Type B pancreatic cell (in vitro differentiated cells): Measurements from ENCODE around the gene RNF11. TPM values are rescaled to one million over a fixed set of nuclear protein-coding genes. Genes with fewer than 3 reads are reported as not detected.

Source experiments
- DNase-seq: peaks from one replicate; pipeline ENCODE4 v3.0.0; 2021; ENCODE audit warnings: mixed read lengths; ENCODE audit not compliant: unreplicated experiment; ENCODE audit errors: extremely low spot score
- H3K27ac Mint-ChIP-seq: 2 replicates; pipeline ENCODE4 v1.8.0; 2021; ENCODE audit warnings: mild to moderate bottlenecking, mixed read lengths
- H3K27me3 Mint-ChIP-seq: 2 replicates; pipeline ENCODE4 v1.8.0; 2021; ENCODE audit warnings: mixed read lengths
- H3K36me3 Mint-ChIP-seq: 2 replicates; pipeline ENCODE4 v1.8.0; 2021; ENCODE audit warnings: mixed read lengths
- H3K4me1 Mint-ChIP-seq: one replicate; pipeline ENCODE4 v1.8.0; 2021; ENCODE audit warnings: mixed read lengths; ENCODE audit not compliant: unreplicated experiment
- H3K4me3 Mint-ChIP-seq: 2 replicates; pipeline ENCODE4 v1.8.0; 2021; ENCODE audit warnings: mild to moderate bottlenecking, mixed read lengths
- H3K9me3 Mint-ChIP-seq: 2 replicates; pipeline ENCODE4 v1.8.0; 2021; ENCODE audit warnings: mixed read lengths
- long read RNA-seq: library from polyadenylated mRNA; unstranded; transcript quantifications from one replicate; pipeline ENCODE4 v2.0.0, GENCODE V29; 2020
- total RNA-seq: library from RNA; stranded (reverse); gene quantifications from 2 replicates; pipeline ENCODE4 v1.2.1, GENCODE V29; 2021; ENCODE audit warnings: low replicate concordance
- TF ChIP-seq, protein P1 (sequence below): fragments of 200-600 bp; sonication (generic); conservative IDR thresholded peaks from 2 replicates; pipeline ENCODE4 v1.5.0; 2021; ENCODE audit warnings: antibody characterized with exemption, mild to moderate bottlenecking

Gene RNF11
- total RNA-seq: 61.8 and 110 TPM in 2 replicates
- long read RNA-seq, transcript RNF11-201 (3 exons, 3,084 nt): major isoform, 38 of 74 reads
- long read RNA-seq, transcript RNF11-202 (2 exons, 594 nt): minor isoform, 5 of 74 reads
- long read RNA-seq, partial matches to known transcripts: 0 of 74 reads
- long read RNA-seq, other reads (novel, unspliced or antisense): 31 of 74 reads

- peak within 1 kb of the TSS; percentile 96 for H3K27ac Mint-ChIP-seq
- H3K4me1 Mint-ChIP-seq: peaks cover 29% of the 10 kb centered on the region
Observed at GRCh38 chr1:51235673-51236530, at the start of gene RNF11. Gene RNF11 (plus strand): TSS chr1:51236273. CDS start chr1:51236757, 484 bp downstream.

DNA sequence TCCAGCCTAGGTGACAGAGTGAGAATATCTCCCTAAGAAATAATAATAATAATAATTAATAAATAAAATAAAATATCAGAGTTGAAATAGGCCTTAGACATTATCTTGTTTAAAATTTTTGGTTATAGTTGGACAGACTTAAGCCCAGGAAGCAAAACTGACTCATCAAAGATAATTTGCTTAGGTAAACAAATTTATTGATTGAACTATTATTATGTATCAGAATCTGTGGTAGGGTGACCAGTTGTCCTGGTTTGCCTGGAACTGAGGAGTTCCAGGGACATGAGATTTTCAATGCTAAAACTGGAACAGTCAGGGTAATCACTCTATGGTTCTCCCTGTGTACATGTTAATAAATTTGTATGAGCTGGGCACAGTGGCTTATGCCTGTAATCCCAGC lies 47.8 kb upstream of the RNF11 start:
- Mint-ChIP-seq H3K4me1 (no peaks in the 10 kb centered on the region), H3K27me3 (peaks cover 2% of the 10 kb centered on the region), H3K27ac (no peak overlapping the region), H3K36me3 (no peaks in the 10 kb centered on the region), H3K9me3 (no peaks in the 10 kb centered on the region), H3K4me3 (no peak overlapping the region)
- no peak for DNase-seq
- TF ChIP-seq, protein P1, sequence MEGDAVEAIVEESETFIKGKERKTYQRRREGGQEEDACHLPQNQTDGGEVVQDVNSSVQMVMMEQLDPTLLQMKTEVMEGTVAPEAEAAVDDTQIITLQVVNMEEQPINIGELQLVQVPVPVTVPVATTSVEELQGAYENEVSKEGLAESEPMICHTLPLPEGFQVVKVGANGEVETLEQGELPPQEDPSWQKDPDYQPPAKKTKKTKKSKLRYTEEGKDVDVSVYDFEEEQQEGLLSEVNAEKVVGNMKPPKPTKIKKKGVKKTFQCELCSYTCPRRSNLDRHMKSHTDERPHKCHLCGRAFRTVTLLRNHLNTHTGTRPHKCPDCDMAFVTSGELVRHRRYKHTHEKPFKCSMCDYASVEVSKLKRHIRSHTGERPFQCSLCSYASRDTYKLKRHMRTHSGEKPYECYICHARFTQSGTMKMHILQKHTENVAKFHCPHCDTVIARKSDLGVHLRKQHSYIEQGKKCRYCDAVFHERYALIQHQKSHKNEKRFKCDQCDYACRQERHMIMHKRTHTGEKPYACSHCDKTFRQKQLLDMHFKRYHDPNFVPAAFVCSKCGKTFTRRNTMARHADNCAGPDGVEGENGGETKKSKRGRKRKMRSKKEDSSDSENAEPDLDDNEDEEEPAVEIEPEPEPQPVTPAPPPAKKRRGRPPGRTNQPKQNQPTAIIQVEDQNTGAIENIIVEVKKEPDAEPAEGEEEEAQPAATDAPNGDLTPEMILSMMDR: no peak

More at GRCh38 chr1:51235673-51236530, at the start of gene RNF11:
- Mint-ChIP-seq H3K9me3 (no peaks in the 10 kb centered on the region), H3K4me3 (peak within 1 kb of the TSS; percentile 94), H3K36me3 (no peaks in the 10 kb centered on the region), H3K27me3 (no peaks in the 10 kb centered on the region)
- TF ChIP-seq, protein P1: no peak
- peak; percentile 93 for DNase-seq

DNA sequence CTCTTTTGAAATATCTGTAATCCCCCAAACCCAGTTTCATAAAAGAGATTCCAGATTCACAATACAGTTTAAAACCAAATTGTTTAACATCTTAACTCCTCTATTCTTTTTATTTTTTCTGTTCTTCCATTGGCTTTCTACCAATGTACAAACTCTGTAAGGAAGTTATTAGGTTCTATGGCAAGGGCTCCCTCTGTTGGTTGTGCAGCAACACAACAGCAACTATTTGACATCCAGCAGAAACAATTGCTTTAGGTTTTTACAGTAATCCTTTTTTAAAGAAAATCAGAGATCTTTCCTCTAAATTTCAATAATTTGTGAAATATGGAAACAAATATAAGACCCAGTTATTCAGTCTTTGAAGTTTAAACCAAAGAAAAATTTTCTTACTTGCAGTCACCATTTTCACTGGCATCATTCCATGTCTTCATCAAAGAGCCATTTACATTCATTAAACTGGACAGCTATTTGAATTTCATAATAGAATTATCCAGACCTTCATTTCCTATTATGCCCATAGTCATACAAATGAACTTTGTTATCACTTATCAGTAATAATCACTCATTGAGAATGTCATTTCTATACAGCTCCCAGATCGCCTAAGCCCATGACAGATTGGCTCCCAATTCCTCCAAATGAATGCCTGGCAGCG lies 46.5 kb upstream of the RNF11 start:
- no peaks in the 10 kb centered on the region for H3K27me3 Mint-ChIP-seq
- H3K4me3 Mint-ChIP-seq: no peak overlapping the region

DNA sequence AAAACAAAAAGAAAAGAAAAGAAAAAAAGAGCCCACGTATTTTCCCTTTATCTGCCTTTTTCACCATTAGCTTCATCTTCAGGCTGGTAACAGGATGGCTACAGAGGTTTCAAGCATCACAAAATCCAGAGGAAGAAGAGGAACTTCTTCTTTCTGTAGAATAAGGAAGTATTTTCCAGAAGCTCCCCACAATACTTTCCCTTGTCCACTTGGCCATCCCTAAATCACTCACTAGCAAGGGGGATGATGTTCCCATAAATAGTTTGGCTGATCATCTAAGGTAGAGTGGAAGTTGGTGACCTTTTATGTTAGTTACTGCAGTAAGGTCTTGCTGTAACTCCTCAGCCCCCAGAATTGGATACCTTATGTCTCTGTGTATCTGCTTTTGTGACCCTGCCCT lies 45.1 kb upstream of the RNF11 start:
- H3K4me1 Mint-ChIP-seq: no peaks in the 10 kb centered on the region
- no peak overlapping the region for H3K27ac Mint-ChIP-seq
- TF ChIP-seq, protein P1: no peak
- H3K36me3 Mint-ChIP-seq: no peaks in the 10 kb centered on the region
- H3K9me3 Mint-ChIP-seq: no peaks in the 10 kb centered on the region
- no peak for DNase-seq
- H3K27me3 Mint-ChIP-seq: no peaks in the 10 kb centered on the region
- H3K4me3 Mint-ChIP-seq: no peak overlapping the region

More for the DNA sequence above, 46.5 kb upstream of the RNF11 start:
- Mint-ChIP-seq H3K27ac (no peak overlapping the region), H3K9me3 (no peaks in the 10 kb centered on the region), H3K4me1 (no peaks in the 10 kb centered on the region), H3K36me3 (no peaks in the 10 kb centered on the region)
- DNase-seq: no peak
- TF ChIP-seq, protein P1: peak; percentile 97

GRCh38 chr1:51192213-51192843 lies 43.7 kb upstream of the RNF11 start:
- Mint-ChIP-seq H3K27me3 (no peaks in the 10 kb centered on the region), H3K27ac (no peak overlapping the region), H3K4me3 (no peak overlapping the region), H3K4me1 (no peaks in the 10 kb centered on the region), H3K9me3 (no peaks in the 10 kb centered on the region), H3K36me3 (no peaks in the 10 kb centered on the region)
- DNase-seq: no peak
- TF ChIP-seq, protein P1: peak; percentile 92
